Measurements from ENCODE around the gene SNORC.

- no peak for TF ChIP-seq CTCF (IDR thresholded peaks at IDR 0.05)
- no peak for TF ChIP-seq POLR2A (IDR thresholded peaks at IDR 0.05; ENCODE audit: low read depth)
Observed at GRCh38 chr2:232910376-232910775, 40.3 kb downstream of the SNORC start.
